ENCODE results near the gene NOP14.

NOP14 gene

GRCh38 chr4:2909583-2909982 is 53.6 kb downstream of the NOP14 start:
- no peak for DNase-seq

DNA sequence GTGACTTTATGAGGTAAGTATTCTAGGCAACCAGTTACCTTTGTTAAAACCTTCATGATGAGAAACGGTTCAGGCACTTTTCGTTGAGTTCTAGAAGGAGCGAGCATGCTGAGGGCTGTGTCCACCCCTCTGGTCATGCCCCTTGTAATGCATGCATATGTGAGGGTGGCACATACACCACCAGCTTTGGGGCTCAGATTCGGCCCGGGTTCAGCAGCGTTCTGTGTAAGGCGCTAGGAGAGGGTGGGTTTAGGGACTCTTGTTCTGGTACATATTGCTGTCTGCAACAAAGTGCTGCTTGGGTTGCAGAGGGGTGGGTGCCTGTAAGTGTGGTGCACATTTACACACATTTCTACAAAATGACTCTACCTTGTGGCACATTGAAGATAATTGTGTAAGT is 54.5 kb downstream of the NOP14 start:
- no peak for DNase-seq

DNA sequence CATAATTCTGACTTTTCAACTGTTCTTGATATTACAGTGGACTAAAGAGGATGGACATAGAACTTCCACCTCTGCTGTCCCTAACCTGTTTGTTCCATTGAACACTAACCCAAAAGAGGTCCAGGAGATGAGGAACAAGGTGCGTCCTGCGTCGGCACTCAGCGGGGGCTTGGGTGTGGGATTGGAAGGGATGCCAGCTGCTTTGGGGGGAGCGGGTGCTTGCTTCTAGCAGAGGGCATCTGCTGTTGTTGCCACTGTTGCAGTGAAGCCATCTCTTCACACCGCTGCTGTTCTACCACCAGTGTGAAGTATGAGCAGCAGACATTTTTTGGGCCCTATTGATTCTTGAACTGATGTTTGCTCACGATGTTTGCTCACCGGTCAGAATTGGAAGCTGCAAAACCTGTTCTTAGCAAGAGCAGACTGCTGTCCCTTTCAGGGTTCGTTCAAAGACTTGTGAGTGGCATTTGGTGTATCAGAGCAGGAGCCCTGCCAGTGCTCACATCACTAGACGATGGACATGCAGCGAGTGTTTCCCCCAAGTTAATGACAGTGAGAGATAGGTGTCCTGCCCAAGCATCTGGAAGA is 55.4 kb downstream of the NOP14 start:
- no peak for DNase-seq

GRCh38 chr4:2907226-2907625 is 56.0 kb downstream of the NOP14 start:
- DNase-seq = no peak

GRCh38 chr4:2906218-2906617 is 57.0 kb downstream of the NOP14 start:
- DNase-seq = no peak

- DNase-seq = no peak
Observed at GRCh38 chr4:2905544-2905943, 57.7 kb downstream of the NOP14 start.

DNA sequence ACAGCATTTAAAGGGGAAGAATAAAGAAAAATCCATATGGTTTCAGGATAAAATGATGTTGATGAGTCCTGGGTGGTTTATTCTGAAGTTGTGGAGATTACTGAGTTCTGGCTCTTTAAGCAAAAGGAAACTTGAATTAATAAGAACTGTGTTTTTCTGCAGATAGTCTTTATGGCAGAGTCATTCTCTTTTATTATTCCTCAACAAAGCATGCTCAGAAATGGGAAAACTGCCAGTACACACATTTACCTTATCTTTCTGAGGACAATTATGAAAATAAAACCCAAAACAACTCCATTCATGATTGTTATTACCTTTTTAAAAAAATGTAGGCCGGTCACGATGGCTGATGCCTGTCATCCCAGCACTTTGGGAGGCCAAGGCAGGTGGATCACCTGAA is 61.1 kb downstream of the NOP14 start:
- DNase-seq = no peak

DNA sequence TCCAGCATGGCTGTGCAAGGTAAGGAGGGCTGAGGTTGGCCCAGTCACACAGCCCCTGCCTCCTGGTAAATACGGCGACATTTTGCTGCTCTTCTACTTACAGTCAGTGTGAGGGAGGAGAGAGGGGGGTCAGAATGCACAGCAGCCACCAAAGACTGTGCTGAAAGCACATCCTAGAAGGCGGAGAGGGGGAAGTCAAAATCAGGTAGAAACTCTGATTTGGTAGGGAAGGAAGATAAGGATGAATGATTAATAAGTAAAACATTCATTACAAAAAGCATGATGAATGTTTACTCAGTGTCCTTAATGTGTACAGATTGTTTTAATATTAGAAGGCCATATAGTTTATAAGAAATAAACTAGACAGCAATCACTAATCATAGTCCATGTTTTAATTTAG is 62.0 kb downstream of the NOP14 start:
- no peak for DNase-seq

DNA sequence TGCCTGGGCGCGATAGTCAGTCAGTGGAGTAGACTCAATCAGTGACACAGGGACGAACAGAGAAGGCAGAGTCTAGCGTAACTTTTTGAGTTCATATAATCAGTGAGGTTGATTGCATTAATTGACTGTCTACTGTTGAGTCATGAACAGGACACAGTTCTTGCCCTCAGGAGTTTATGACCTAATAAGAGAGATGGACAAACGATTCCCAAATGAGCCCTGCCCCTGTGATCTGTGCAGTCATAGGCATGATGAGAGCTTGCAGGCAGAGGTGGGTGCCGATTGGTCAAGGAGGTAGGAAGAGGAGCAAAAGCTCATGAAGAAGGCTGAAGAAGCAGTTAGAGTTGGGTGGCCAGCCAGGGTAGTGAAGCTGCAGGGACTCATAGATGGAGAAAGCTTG is 62.5 kb downstream of the NOP14 start:
- no peak for DNase-seq

DNA sequence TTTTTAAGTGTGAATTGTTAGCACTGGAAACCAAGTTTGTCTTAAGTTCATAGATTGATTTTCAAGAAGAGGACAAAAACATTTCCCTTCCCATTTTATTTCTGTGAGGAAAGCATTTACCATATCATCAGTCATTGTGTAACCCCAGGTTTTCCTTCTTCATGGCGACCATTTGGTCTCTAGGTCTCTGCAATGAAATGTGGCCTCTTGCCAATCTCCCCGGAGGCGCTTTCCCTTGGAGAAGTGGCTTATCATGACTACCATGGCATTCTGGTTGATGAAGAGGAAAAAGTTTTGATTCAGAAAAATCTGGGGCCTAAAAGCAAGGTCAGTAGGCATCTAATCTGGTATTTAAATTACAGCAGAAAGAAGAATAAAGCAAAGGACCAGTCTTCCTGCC is 65.2 kb downstream of the NOP14 start:
- no peak for DNase-seq

GRCh38 chr4:2893772-2894171 is 69.4 kb downstream of the NOP14 start:
- no peak for DNase-seq

- DNase-seq = no peak
Observed at GRCh38 chr4:2891294-2891693, 71.9 kb downstream of the NOP14 start.

DNA sequence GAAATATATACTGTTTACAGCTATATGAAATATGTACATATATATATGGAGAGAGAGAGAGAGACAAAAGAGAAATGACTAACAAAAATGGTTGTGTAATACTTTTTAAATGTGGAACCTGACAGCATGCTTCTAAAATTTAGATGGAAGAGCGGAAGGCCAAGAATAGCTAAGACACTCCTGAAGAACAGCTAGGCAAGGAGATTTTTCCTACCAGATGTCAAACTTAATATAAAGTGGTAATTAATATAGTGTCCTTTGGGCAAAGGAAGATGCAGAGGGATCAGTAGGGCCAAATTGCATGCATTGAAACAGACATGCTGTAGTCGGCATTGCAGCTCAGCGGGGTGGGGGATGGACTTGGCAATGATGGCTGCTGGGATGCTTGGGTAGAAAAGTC is 74.3 kb downstream of the NOP14 start:
- no peak for DNase-seq
